NCI-H146 treated with DMSO at 0.1 percent for 48 hours (cell line): ENCODE results near the gene COL17A1.

ENCODE experiments used
- DNase-seq: peaks from one replicate; lab custom pipeline; 2025; ENCODE audit not compliant: unreplicated experiment; lab: John Stamatoyannopoulos, UW

The COL17A1 gene

DNA sequence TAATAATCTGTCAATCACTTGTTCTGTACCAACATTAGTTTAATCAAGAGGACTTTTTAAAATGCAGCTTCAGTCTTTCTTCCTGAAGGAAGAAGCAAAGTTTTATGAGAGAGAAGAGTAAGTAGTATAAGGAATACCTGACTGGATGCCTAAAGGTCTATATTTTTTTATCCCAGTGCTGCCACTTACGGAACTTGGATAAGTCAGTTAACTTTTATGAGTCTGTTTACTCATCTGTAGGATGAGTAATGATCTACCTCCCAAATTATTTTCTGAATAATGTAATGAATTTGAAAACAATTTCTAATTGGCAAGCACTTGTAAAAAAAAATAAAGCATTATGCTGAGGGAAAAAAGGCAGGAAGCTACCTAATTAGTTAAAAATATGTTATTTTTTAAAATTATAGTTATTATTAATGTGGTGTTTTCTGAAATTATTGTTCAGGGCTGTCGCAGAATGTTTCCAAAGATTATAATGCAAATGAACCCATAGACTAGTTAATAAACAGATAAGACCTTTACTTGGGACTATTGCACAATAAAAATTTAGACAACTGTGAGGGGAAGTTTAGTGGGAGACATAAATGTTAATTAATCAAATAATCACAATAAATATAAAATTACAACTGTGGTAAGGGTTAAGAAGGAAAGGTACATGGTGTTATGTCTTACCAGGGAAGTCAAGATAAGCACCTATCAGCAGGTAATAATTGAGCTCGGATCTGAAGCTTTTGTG lies 94.1 kb downstream of the COL17A1 start:
- no peak for DNase-seq

DNA sequence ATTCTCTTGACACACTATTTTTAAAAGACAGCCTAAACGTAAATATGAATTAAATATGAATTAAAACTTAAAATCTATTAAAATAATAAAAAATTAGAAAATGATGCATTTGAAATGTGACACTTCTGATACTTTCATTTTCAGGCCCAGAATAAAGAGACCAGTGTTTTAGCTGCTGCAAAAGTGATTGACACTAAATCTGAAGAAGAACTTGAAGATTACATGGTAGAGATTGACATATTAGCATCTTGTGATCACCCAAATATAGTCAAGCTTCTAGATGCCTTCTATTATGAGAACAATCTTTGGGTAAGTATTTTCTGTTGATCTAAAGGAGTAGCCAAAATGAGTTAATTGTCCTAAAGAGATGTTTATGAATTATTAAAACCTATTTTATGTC lies 95.1 kb downstream of the COL17A1 start:
- no peak for DNase-seq

DNA sequence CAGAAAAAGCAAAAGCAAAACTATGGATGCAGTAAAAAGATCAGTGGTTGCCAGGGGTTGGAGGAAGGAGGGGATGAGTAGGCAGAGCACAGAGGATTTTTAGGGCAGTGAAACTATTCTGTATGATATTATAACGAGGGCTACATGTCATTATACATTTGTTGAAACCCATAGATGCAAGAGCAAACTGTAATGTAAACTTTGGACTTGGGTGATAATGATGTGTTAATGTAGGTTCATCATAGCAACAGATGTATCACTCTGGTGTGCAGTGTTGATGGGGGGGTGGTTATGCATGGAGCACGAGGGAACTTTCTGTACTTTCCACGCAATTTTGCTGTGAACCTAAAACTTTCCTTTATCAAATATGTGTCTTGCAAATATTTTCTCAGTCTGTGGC lies 95.6 kb downstream of the COL17A1 start:
- no peak for DNase-seq

DNA sequence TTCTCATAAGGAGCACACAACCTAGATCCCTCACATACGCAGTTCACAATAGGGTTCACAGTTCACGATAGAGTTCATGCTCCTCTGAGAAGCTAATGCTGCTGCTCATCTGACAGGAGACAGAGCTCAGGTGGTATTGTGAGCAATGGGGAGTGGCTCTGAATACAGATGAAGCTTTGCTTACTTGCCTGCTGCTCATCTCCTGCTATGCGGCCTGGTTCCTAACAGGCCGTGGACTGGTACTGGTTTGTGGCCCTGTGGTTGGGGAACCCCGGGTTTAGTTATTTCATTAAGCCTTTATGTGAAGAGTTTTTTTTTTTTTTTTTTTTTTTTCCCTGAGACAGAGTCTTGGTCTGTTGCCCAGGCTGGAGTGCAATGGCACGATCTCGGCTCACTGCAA lies 99.3 kb downstream of the COL17A1 start:
- no peak for DNase-seq

DNA sequence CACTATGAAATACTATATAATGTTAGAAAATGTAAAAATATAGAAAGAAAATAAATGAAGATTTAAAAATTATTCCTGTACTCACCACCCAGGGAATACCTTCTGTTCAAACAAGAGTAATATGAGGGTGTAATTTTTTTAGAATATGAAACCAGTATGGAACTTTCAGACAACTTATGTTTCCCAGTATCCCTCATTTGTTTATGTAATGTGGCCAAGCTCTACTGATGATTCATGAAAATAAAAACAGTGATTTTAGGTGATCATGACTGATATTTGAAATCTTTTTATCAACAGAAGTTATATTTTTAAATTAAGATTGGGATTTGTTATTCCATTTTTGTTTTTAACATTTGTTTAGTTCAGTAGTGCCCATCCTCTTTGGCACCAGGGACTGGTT lies 100.0 kb downstream of the COL17A1 start:
- DNase-seq: no peak

DNA sequence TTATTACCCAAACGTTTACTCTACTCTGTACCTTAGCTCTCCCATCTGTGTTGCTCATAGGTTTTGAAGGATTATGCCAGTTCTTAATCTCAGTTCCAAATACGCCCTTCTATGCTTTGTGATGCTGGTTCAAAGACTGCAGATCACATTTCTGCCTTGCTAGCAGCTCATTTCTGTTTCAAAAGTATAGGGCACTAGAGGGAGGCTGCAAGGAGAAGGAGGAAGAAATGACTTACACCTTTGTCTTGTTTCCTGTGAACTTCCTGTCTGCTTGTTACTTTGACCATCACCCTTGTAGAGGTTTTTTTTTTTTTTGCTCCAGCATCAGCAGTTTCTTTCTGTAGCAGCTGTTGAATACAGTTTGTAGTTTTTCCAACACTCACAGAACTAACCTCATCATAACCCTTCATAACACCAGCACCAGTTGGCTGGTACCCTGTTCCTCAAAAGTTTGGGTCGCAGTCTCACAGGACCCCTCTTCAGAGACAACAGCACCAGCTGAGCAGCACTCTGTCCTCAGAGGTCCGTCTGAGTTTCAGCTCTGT lies 102.2 kb downstream of the COL17A1 start:
- no peak for DNase-seq

DNA sequence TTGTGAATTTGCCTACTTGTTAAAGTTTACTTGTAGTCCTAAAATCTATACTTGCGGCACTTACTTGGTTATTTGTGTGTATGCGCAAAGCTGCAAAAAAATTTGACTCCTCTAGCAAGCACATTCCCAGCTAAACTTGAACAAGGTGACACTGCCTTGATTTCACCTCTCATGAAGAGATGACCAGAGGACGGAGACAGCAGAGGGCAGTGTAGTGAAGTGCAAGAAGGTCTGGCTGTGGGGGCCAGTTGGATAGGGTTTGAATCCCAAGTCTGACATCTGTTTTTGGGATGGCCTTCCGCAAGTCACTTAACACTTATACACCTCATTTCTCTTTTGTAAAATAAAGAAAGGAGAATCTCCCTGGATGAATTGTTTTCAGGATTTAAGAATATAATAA lies 103.0 kb downstream of the COL17A1 start:
- no peak for DNase-seq
